Stimulated activated CD4-positive, alpha-beta T cell treated with anti-CD3 and anti-CD28 coated beads, TNF-alpha, amount 100 ng/mL, for 24 hours (primary cell): ENCODE measurements around the gene C9orf50.
"Not testable (repeated sequence)": the region's sequence is repeated elsewhere in the genome, so short reads cannot be mapped to it uniquely, and the experiment has no call there.

Source experiments
- DNase-seq, 3 experiments: peaks; one replicate each; pipeline ENCODE4 v3.0.0-alpha.2; 2020; ENCODE audit warnings: low read depth in 3 of 3

Gene C9orf50

DNA sequence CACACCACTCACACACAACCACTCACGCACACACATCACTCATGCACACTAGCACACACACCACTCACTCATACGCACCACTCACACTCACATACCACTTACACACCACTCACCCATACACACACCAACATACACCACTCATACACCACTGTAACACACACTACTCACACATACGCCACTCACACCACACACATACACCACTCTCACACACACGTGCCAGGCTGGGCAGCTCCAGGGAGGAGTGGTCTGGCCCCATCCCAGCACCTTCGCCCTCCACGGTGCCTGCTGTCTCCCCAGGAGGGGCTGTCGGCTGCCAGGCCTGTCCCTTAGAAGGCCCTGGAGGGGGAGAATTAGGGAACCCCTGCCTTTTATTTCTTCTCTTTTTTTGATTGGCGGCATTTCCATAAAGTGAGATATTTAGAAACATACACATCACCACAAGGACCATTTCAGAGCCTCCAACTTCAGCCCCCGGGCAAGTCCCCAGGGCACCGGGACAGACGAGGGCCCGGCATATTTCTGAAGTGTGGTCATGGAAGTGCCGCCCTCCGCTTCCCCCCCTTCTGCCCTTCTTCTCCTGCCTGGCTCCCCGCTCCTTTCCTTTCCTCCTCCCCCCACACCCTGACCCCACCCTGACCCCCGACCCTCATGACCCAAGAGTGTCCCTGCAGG lies 27.3 kb upstream of the C9orf50 start:
- DNase-seq: no peak

DNA sequence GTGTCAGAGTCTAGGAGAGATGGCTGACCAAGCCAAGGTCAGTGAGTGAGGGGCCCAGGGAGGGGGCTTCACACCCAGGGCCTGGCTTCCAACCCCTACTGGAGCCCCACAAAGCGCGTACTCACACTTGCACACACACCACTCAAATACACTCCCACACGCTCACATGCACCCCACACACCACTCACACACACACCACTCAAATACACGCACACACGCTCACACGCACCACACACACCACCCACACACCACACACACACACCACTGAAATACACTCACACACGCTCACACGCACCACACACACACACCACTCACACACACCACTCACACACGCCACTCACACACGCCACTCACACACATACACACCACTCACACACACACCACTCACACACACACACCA lies 26.7 kb upstream of the C9orf50 start:
- no peak for DNase-seq

DNA sequence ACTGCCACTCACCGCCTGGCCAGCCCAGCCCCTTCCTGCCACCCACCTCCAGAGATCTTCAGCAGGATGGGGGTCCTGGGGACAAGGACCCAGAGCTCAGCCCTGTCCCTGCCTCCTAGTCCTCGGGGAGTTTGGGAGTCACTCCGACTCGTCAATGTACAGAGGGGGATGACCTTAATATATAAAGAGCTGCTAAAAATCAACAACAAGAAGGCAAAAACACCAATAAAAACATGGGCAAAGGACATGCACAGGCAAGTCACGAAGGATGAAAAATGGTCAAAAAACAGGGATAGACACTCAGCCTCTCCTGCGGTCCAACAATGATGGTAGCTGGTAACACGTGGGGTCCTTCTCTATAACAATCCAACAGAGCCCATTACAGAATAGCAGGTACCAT lies 25.8 kb upstream of the C9orf50 start:
- no peak for DNase-seq

DNA sequence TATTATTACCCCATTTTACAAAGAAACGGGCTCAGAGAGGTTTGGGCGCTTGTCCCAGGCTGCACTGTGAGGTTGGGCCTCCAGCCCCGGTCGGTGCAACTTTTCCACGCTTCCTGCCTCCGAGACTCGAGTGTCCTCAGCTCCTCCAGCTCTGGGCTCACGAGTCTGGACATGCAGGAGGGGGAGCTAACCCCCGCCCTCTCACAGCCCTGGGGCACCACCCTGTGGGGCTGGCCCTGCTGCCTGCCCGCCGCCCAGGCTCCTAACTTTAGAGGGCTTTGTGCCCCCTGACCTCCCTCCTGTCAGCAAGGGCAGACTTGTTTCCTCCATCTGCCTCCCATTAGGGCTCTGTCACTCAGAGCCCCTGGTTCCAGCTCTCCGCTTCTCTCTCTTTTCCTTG lies 25.4 kb upstream of the C9orf50 start:
- DNase-seq: no peak

DNA sequence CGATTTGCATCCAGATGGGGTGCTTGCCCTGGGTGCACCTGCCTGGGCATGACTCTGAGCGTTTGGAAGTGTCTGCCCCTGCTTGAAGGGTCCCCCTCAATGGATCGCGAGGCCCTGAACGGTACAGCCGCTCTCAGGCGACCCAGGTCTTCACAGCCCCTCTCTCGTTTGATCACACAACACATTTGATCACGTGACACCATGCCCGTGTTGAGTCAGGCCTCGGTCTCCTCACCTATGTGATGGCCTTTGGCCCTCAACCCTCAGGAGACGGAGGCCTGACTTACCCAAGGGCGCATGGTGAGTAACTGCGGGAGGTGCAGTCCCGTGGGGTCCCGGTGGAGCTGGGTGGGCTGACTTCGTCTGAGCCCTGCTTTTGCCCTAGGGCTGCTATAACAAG lies 24.0 kb upstream of the C9orf50 start:
- DNase-seq: no peak

DNA sequence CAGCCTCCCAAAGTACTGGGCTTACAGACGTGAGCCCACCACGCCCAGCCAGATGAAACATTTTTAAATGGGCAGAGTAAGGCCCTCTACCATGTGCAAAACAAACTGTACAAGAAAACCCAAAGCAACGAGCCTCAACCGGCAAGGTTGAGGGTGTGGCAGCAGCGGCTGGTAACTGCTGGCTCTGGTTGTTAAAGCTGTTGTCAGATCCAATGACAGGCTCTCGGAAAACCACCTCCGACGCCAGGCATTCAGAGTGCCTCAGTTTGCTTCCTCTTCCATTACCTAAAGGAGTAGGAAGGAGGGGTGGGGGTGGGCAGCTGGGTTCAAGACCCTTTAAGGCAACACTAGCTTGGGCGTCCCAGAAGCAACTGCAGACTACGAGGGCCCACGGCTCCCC lies 23.5 kb upstream of the C9orf50 start:
- no peak for DNase-seq

DNA sequence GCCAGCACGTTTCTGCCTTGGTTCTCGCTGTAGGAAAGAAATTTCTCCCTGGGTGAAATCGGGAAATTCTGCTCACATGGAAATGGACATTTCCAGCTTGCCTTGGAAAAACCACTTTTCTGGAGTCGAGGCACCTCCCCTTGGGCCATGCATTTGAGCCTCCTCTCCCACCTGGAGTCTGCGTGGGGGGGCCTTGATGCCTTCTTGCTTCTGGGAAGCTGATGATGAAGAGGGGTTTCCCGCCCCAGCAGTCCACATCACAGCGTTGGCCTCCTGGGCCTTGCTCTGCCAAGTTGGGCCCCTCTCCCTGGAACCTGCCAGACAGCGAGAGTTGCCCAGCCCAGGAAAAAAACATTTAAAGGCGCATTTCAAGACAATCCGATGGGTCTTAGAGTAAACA lies 22.8 kb upstream of the C9orf50 start:
- no peak for DNase-seq

DNA sequence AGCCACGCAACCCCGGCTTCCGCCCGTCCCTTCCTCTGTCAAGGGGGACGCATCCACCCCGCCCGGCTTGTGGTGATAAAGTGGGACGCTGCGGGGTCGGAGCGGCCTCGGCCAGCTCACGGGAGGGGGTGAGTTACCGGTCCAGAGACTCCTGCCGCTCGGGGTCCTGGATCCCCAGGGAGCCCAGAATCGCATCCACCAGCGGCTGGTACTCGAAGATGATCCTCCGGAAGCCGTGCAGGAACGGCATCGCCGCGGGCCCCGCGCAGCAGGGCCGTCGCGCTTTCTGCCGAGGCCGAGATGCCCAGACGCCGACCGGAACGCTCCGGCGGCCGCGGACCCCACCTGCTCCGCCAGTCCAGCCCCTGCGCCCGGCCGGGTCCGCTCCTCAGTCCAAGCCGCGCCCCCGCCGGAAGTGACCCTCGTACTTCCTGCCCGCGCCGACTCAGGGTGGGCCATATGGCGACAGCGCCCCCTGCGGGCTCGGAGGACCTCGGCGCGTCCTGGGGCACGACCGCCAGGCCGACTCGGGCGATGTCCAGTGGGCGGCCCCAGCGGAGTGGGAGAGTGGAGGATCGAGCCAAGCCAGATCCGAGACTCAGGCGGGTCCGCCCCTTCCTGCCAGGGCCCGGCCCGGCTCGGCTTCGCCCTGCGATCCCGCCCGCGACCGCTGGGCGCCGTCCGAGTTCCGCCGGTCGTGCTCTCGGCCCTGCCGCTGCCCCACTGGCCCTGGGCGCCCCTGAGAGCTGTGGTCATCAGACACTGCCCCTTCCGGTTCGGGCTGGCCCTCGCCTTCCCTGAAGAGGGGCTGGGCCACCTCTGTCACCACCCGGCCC lies 21.1 kb upstream of the C9orf50 start, which contains the start of gene ASB6:
Gene ASB6 (minus strand): TSS at position 402 of the 836 bp plus-strand sequence. CDS start 152 bp downstream, at position 250.
- peak; percentile 90 to 96 (median 95) for DNase-seq

DNA sequence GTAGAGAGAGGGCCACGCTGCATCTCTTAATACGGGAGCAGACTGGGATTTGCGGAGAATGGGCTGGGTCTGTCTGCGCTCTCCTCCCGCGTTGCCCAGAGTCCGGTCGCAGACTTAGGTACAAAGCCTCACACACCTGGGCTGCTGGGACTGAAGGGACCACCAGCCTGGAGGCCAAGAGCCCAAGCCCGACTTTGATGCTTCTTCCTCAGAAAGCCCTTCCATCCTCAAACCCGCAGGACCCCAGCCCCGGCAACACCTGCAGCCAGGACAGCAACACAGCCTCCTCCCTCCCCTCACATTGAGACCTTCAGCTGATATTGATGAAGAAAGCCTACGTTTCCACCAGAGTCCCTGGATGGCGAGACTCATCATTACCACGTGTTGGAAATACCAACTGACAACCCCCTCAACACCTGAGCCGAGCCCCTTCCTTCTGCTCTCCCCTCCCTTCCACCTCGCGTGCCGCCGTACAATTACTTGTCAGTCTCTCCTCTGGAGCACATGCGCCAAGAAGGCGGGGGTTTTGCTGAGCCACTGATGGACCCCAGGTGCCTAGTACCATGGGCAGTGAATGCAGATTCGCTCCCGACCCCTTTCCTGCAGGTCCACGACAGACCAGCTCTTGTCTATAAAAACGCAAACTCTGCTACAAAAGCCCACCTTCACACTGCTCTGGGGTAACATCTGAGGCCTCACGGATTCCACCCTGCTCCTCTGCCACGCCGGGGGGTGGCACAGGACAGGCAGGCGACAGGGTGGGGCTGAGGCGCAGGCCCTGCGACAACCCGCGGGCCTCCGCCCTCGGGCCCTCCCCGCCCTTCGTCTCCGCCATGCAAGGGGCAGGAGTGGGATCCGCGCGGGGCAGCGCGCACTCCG lies 20.2 kb upstream of the C9orf50 start:
- DNase-seq: no peak

DNA sequence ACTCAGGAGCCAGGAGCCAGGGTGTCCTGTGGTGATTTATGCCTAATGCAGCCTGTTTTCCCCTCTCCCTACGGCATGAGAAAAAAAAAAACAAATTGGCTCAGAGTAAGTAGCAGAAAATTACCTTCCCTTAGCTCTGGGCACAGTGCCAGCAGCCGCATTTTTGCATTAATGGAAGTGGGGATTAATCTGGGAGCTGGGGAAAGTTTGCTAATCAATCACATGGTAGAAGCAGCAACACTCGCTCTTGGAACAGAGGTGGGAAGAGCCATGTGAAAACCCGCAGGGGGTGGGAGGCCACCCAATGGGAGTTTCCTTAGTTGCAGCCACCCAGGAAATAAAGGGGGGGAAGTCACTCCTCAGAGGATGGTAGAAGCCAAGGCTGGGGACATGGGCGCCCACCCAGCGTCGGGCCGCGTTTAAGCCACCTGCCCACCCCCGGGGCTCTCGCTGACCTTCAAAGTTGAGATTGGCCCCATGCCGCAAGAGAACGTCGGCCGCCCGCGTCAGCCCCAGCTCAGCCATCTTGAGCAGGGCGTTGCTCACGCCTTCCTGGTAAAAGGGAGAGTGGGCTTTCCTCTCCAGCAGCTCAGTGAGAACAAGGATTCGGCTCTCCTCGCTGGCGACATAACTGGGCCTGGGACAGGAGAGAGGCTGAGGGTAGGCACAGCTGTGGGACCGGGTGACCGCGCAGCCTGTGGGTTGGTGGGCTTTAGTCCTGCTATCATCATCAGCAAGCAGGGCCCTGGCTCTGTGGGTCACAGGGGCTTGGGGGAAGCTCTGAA lies 19.4 kb upstream of the C9orf50 start:
- no peak for DNase-seq

DNA sequence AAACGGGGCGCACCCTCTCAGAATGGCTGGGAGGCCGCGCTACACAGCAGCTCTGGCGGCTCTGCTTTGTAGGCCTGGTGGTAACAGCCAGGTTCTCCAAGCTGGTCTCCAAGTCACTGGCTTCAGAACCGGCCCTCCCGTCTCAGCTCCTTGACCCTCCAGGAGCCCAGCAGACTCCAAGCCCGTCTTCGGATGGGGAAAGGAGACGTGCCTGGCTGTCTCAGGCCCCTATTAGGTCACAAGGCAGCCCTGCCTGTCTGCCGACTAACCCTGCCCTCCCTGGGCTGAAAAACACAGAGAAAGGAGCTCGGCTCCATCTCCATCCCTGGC lies 18.8 kb upstream of the C9orf50 start:
- DNase-seq: no peak

DNA sequence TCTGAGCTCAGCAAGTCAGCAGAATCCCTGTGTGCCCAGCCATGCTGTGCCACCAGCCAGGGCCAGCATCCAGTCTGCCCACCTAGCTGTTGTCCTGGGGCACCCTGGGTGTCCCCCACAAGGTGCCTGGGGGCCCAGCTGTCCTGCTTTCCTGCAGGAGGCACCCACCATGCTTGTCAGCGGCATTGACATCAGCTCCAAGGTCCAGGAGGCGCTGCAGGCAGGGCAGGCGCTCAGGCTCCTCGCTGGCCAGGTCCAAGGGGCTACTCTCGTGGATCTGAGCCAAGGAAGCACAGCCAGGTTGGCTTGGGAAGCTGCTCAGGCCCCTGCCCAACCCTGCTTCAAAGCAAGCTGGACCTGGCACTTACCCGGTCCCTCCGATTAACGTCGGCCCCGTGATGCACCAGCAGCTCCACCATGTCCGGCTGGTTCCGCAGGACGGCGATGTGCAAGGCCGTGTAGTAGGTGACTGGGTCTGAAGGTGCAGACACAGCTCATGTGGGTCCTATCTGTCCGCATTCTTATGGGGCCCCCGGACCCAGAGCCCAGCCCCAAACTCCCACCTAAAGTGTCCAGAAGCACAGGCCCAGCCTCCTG lies 18.2 kb upstream of the C9orf50 start:
- DNase-seq: no peak

DNA sequence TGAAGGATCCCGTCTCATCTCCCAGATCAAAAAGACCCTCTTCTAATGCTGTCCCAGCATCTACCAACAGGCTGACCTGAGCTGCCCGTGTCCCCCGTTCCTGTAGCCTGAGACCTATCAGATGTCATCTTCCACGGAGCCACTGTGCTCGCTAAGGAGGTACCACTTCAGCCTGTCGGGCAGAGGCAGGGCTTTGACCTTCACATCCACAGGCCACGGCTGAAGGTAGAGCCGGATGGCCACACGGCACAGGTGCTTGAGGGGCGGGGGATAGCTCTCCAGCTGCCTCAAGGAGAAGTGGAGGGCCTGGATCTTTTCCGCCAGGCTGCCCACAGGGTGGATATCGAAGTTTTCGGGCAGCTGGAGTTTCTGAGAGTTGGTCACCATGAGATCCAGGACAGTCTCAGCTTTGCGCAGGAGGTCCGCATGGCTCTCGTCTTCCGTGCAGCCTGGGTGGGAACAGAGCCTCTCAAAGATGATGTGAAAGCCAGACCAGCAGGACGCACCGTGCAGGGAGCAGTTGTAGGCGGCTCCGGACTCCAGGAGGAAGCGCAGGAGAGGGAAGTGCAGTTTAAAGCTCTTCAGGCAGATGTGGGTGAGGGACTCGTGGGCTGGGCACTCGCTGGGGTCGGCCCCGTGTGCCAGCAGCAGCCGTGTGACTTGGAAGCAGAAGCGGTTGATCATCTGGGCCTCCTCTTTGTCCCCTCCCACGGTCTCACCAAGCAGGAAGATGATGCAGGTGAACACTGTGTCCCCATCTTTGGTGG lies 17.0 kb upstream of the C9orf50 start:
- DNase-seq: no peak

DNA sequence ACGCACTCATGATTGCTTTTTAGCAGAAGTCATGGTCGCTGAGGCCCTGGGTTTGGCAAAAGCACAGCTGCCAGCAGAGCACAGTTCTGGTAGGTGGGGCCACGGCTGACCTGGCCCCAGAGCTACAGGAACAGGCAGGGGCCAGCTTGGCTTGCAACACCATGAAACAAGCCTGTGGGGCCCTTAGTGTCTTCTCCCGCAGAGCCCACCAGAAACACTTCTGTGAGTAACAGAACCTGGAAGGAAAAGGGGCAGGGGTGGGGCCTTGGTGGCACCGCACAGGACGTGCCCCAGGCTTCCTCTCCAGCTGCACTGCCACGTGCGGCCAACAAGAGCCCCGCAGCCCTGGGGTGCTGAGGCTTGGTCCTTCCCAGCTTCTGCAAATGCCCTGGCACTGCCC lies 16.2 kb upstream of the C9orf50 start:
- no peak for DNase-seq

DNA sequence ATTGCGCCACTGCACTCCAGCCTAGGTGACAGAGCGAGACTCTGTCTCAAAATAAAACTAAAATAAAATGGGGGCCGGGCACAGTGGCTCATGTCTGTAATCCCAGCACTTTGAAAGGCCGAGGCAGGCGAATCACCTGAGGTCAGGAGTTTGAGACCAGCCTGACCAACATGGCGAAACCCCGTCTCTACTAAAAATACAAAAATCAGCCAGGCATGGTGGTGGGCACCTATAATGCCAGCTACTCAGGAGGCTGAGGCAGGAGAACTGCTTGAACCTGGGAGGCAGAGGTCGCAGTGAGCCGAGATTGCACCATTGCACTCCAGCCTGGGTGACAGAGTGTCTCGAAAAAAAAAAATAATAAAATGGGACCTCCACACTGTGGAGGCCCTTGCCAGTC lies 15.4 kb upstream of the C9orf50 start:
- not testable (repeated sequence) for DNase-seq

DNA sequence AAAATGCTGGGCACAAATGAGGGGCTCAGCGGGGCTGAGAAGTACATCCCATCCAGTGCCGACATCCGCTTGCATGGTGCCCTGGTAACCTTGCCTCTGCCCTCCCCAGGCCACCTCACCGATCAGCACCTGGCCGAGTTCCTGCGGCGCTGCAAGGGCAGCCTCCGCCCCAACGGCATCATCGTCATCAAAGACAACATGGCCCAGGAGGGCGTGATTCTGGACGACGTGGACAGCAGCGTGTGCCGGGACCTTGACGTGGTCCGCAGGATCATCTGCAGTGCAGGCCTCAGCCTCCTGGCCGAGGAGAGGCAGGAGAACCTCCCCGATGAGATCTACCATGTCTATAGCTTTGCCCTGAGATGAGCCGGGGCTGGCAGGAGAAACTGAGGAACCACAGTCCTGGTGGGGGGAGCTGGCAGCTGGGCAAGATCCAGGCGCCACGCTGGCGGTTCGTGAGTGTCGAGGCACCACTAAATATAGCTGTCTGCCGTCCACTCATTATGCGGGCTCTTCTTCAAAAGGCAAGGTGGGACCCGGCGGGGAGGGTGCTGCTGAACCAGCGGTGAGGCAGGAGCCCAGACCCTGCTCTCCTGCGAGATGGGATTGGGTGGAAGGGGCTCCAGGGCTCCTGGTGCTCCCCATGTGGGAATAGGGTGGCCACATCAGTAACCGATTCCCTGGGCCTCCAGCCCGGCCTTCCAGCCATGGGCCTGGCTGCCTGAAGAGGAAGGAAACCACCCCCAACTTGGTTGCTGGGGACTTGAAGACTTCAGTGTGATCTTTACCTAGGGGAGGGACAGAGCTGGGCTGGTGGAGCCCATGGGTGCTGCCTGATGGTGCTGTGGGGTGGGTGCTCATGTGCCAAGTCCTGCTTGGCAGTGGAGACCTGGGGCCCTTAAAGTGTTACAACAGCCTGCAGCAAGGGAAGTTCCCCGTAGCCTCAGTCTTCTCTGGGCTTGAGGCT lies 14.5 kb upstream of the C9orf50 start:
- DNase-seq: no peak

DNA sequence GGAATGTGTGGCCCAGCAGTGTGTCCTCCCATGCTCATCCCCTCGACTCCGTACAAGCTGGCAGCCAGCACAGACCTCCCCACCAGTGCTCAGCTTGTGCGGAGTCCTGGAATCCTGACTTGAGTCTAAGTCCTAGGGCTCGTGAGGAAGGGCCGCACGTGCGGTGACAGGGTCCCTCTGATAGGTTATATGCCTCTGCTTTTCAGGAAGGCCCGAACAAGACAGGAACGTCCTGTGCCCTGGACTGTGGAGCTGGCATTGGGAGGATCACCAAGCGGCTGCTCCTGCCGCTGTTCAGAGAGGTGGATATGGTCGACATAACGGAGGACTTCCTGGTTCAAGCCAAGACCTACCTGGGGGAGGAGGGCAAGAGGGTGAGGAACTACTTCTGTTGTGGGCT lies 12.9 kb upstream of the C9orf50 start:
- DNase-seq: no peak

DNA sequence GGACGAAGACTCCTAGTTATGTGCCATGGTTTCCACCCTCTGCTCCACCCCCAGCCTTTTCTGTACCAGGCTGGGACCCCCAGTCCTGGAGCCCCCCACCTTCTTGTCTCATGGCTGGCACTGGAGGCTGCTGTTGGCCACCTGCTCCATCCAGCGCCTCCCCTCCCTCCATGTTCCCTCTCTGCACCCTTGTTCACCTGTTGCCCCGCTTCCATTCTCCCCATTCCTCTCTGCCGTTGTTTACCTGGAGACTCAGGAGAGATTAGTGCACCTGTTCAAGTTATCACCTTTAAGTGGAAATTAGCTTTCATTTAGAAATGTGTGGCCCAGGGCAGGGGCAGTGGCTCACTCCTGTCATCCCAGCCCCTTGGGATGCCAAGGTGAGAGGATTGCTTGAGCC lies 12.3 kb upstream of the C9orf50 start:
- no peak for DNase-seq

DNA sequence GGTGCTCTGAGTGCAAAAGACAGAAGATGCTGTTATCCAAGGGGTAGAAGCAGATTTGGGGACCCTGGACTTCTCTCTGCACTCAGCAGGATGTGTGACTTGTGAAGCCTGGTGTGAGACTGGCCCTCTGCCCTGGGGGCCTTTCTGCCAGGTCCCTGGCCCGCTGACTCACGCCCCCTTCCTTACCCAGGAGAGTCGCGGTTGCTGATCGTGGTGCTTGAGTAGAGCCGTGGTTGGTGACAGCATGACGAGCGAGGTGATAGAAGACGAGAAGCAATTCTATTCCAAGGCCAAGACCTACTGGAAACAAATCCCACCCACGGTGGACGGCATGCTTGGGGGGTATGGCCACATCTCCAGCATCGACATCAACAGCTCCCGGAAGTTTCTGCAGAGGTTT lies 11.6 kb upstream of the C9orf50 start:
- DNase-seq: no peak
